WTC11 (cell line): ENCODE measurements around the gene SSNA1.

ENCODE experiments used
- AFF4 ChIP-seq: sonication (generic); formaldehyde crosslinking; IDR thresholded peaks from 2 replicates; pipeline ENCODE4 v1.8.1; 2023; ENCODE audit warnings: mild to moderate bottlenecking, missing genetic modification reagents, borderline replicate concordance
- CREM ChIP-seq: sonication (generic); formaldehyde crosslinking; IDR thresholded peaks from 2 replicates; pipeline ENCODE4 v1.8.1; 2022; ENCODE audit warnings: mild to moderate bottlenecking, missing genetic modification reagents, moderate library complexity
- CTCF ChIP-seq: fragments of 200-600 bp; IDR thresholded peaks from 2 replicates; pipeline ENCODE4 v1.8.0; 2022; ENCODE audit warnings: antibody characterized with exemption
- JUN ChIP-seq: sonication (generic); formaldehyde crosslinking; IDR thresholded peaks from 2 replicates; pipeline ENCODE4 v1.8.0; 2023; ENCODE audit warnings: mild to moderate bottlenecking, missing genetic modification reagents
- MAX ChIP-seq: sonication (generic); formaldehyde crosslinking; IDR thresholded peaks from 2 replicates; pipeline ENCODE4 v1.8.0; 2022; ENCODE audit warnings: mild to moderate bottlenecking, missing genetic modification reagents
- NFATC4 ChIP-seq: fragments of 250-450 bp; sonication (Bioruptor Pico); IDR thresholded peaks from 2 replicates; pipeline ENCODE4 v1.9.0; 2021; ENCODE audit warnings: mild to moderate bottlenecking
- PREB ChIP-seq: sonication (generic); formaldehyde crosslinking; IDR thresholded peaks from 2 replicates; pipeline ENCODE4 v1.8.1; 2022; ENCODE audit warnings: mild to moderate bottlenecking, missing genetic modification reagents, moderate library complexity, borderline replicate concordance

- TF ChIP-seq JUN (no peak), PREB (CRISPR knock-in tag) (no peak), CTCF (no peak), MAX (no peak), AFF4 (CRISPR knock-in tag) (no peak), NFATC4 (no peak), CREM (no peak)
These were observed 30.3 kb downstream of the SSNA1 start for GRCh38 chr9:137218754-137219271.
